Measurements from ENCODE around the gene GFOD2.

DNA sequence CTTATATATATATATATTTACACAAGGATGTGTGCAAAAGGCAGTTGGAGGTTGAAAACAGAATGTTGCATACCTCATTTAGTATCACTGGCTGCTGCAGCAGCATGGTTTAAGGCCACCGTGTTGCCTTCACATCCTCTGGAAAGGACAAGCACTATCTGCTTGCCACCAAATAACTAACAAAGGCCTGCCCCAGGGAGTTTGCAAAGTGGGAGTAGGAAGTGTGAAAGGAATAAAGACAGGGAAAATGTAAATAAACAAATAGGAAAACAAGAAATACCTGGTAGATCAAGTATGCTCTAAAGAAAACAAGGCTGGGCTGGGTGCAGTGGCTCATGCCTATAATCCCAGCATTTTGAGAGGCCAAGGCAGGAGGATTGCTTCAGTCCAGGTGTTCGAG, 33.5 kb upstream of the GFOD2 start:
- TF ChIP-seq POLR2AphosphoS5 (IDR thresholded peaks at IDR 0.05; ENCODE audit: low read depth, low read length) (no peak), POLR2A (IDR thresholded peaks at IDR 0.05; ENCODE audit: low read depth, low read length) (no peak), TAF1 (IDR thresholded peaks at IDR 0.05; ENCODE audit: low read depth, low read length) (no peak)
